ENCODE results near the gene ARHGAP21.
"Not testable (repeated sequence)": the region's sequence is repeated elsewhere in the genome, so short reads cannot be mapped to it uniquely, and the experiment has no call there.

Gene ARHGAP21

DNA sequence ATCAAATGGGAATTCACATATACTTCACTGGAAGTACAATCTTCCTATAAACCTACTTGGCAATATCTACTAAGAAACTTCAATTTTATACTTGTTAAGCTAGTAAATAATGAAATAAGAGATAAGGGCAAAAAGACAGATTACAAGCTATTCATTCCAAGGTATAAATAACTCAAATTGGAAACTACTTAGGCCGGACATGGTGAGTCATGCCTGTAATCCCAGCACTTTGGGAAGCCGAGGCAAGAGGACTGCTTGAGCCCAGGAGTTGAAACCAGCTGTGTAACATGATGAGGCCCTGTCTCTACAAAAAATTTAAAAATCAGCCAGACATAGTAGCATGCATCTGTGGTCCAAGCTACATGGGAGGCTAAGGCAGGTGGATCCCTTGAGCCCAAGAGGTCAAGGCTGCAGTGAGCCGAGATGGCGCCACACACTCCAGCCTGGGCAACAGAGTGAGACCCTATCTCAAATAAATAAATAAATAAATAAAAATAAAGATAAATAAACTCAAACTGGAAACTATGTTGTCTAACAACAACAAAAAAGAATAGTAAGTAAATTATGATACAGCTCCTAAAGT, 37.6 kb downstream of the ARHGAP21 start:
- in situ Hi-C loops (cut with MboI; ENCODE audit: low sequenced_read_pairs): no loop called here

DNA sequence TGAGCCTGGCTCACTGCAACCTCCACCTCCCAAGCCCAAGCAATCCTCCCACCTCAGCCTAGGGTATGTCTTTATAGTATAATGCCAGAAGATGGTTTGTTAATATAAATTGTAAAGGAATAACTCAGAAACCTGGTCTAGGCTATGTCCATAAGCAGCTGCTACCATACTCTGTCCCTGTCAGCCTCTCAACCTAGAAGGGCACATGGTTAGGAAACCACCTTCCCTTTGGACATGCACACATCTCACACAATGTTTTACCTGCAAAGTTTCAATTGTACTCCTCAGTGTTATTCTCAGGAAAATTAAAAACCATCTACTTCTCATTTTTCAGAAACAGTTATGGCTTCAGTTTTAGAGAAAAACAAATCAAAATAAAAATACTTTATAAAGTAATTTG, 40.1 kb downstream of the ARHGAP21 start:
- in situ Hi-C loops (cut with MboI; ENCODE audit: low sequenced_read_pairs): no loop called here

DNA sequence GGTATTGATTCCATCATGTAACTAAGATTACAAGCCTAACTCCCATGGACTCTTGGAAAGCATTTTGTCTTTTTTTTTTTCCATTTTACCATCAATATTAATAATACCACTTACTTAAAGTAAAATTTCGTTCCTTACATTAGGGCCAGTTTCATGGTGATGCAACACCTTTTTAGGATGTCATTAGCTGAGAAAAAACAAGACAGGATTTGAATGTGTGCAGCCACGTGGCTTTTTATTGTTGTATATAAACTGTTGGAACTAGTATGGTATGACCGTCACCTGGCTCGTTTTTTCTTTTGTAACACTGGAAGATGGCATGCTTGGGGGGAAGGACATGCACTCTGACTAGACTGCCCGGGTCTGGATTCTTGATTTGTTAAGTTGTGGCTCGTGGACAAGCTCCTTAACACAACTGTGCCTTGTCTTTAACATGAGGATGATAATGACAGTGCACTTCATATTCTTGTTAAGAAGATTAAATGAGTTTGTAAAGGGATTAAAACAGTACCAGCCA, 42.1 kb downstream of the ARHGAP21 start:
- in situ Hi-C loops (cut with MboI; ENCODE audit: low sequenced_read_pairs): no loop called here

DNA sequence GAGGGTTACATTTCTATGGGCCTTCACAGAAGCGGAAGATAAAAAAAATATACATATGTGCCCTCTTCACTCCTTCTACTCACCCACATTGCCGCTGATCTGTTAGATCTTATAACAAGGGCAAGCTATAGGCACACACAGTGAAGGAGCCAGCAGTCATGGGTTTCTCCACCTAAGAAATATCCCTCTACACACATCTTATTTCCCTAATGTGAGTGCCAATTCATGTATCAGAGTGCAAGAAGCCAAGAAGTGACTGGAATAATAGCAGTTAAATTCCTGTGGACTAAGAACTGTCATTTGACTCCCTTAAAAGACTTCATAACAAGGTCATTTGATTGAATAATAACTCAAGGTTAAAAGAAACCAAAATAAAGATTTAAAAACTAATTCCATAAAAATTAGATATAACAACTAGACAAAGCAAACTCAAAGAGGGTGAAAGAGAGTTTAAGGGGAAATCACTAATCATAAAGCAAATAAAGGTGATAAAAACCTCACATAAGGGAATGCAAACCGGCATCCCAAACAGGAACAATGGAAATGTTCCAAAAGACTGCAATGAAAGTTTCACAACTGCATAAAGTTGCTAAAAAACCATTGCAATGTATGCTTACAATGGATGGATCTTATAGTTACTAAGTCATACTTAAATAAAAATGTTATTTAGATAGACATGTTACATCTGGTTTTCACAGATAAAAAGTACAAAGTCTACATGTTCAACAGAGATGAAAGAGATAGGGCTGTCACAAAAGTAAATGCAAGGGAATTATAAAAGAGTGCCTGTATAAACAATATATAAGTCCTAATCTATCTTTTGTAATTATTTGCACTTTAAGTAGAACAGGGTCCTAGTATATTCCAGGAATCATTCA, 42.8 kb downstream of the ARHGAP21 start:
- in situ Hi-C loops (cut with MboI; ENCODE audit: low sequenced_read_pairs): no loop called here

DNA sequence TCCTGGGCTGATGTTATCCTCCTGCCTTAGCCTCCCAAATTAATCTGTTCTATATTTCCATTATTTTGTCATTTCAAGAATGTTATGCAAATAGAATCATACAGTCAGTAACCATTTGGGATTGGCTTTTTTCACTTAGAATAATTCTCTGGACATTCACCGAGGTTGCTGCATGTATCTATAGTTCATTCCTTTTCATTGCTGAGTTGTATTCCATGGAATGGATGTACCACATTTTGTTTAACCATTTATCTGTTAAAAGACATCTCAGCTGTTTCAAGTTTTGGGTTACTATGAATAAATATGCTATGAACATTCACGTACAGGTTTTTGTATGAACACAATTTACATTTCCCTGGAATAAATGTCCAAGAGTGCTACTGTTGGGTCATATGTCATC, 44.9 kb downstream of the ARHGAP21 start:
- in situ Hi-C loops (cut with MboI; ENCODE audit: low sequenced_read_pairs): no loop called here

DNA sequence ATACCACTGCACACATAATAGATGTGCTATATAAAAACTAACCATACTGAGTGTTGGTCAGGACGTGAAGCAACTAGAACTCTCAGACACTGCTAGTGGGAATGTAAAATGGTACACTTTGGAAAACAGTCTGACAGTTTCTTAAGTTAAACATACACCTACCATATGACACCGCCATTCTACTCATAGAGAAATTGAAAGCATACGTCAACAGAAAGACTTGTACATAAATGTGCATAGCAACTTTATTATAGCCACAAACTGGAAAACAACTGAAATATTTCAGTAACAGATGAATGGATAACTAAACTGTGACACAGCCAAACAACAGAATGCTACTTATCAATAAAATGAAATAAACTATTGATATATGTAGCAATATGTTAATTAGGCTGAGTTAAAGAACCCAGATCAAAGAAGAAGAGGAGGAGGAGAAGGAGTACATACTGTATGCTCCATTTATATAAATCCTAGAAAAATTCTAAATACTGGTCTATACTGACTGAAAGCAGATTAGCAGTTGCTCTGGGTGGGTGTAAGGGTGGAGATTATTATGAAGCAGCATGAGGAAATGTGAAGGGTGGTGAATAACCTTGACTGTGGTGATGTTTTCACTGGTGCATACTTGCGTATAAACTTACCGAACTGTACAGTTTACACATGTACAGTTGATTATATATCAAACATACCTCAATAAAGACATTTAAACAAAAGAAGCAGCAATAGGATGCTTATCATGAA, 48.6 kb downstream of the ARHGAP21 start:
- in situ Hi-C loops (cut with MboI; ENCODE audit: low sequenced_read_pairs): no loop called here

DNA sequence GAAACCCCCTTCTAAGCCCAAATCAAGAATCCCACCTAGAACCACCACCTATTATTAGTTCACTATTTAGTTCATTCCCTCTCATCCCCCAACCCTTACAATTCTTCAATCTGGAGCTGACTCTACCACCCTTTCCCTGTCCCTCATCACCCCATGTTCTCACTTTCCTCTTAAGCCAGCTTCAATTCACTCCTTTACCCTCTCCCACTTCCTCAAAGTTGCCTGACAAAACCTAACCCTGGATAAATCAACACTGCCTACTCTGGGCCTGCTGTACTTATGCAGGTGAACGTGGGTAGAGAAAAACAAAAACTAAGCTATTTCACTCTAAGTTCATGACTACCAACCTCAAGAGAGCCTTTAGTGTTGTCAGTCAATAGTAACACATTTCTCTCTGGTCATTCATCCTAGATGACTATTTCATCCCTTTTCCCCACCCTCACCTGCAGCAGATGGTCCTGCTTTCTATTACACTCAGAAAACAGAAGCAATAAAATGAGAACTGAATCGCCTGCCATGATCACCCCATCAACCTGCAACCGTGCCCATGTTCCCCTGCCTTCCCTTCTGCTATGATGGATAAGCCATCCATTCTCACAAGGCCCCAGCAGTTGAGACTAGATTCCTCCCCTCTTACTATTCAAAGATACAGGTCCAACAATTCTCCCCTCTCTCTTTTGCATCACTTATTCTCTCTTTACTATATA, 52.6 kb downstream of the ARHGAP21 start:
- in situ Hi-C loops (cut with MboI; ENCODE audit: low sequenced_read_pairs): no loop called here

DNA sequence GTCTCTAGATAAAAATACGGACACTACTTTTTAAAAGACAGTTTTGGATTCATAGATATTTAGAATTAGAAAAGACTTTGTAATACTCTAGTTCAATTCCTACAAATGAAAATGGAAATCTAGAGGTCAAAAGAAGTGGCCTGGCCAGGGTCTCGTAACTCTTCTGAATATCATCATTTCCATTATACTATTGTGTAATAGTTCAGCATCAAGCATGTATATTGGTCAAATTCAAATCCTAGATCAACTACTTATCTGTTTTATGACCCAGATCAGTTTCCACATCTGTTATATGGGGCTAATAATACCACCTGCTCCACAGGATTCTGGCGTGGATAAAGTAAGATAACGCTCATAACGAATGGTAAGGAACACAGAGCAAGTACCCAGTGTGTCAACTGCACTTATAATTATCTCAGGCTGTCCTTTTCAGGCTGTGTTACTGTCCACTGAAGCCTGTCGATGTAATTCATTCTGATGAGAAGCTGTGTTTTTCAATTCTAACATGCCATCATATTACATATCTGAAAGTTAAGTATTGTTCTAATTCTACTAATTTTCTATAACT, 54.3 kb downstream of the ARHGAP21 start:
- in situ Hi-C loops (cut with MboI; ENCODE audit: low sequenced_read_pairs): no loop called here

DNA sequence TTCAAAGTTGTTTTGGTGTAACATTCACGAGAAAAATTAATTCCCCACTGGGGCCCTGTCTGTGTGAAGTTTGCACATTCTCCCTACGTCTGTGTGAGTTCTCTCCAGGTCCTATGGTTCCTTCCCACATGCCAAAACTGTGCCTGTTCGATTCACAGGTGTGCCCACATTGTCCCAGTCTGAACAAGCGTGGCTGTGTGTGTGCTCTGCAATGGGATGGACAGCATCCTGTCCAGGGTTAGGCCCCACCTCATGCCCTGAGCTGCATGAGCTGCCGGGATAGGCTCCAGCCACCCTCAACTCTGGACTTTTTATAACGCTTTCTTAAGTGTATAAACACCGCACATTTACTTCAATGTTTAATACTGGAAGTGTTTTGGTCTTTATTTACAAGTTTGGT, 55.4 kb downstream of the ARHGAP21 start:
- in situ Hi-C loops (cut with MboI; ENCODE audit: low sequenced_read_pairs): no loop called here

DNA sequence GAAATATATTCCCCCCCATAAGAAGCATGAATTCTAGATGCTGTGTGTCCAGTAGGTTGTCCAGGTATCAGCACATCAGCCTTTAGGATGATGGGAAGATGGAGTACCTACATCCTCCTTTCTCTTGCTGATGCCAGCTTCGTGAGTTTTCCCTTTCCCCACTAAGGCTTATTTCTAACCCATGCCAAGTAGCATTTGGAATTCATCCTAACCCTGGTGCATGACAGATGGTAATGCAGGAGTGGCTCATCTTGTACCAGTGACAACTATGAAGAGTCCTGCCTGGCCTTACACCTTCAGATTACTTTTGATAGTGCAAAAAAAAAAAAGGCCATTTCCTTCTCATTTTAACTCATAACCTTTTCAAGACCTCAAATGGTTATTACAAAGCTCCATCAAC, 58.7 kb downstream of the ARHGAP21 start:
- in situ Hi-C loops (cut with MboI; ENCODE audit: low sequenced_read_pairs): no loop called here

DNA sequence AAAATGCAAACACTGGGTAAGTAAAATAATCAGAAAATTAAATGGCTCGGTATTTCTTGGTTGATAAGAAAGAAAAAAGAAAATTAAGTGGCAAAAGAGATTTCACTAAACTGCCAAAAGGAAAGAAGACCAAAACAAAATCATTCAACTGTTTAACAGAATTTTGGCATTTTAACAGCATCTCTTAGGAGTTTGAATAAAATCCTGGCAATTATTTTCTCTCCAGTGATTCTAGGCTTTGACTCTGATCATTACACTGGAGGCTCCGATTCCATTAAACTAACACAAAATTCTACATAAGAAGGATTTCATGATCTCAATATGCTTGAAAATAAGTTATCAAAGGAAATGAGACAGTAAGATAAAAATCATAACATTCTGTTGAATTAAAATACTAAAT, 62.3 kb downstream of the ARHGAP21 start:
- in situ Hi-C loops (cut with MboI; ENCODE audit: low sequenced_read_pairs): no loop called here

DNA sequence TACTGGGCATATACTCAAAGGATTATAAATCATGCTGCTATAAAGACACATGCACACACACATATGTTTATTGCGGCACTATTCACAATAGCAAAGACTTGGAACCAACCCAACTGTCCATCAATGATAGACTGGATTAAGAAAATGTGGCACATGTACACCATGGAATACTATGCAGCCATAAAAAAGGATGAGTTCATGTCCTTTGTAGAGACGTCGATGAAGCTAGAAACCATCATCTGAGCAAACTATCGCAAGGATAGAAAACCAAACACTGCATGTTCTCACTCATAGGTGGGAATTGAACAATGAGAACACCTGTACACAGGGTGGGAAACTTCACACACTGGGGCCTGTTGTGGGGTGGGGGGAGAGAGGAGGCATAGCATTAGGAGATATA, 65.4 kb downstream of the ARHGAP21 start:
- in situ Hi-C loops (cut with MboI; ENCODE audit: low sequenced_read_pairs): not testable (repeated sequence)

DNA sequence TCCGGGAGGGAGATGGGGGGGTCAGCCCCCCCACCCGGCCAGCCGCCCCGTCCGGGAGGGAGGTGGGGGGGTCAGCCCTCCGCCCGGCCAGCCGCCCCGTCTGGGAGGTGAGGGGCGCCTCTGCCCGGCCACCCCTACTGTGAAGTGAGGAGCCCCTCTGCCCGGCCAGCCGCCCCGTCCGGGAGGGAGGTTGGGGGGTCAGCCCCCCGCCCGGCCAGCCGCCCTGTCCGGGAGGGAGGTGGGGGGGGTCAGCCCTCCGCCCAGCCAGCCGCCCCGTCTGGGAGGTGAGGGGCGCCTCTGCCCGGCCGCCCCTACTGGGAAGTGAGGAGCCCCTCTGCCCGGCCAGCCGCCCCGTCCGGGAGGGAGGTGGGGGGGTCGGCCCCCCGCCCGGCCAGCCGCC, 67.4 kb downstream of the ARHGAP21 start:
- in situ Hi-C loops (cut with MboI; ENCODE audit: low sequenced_read_pairs): not testable (repeated sequence)

DNA sequence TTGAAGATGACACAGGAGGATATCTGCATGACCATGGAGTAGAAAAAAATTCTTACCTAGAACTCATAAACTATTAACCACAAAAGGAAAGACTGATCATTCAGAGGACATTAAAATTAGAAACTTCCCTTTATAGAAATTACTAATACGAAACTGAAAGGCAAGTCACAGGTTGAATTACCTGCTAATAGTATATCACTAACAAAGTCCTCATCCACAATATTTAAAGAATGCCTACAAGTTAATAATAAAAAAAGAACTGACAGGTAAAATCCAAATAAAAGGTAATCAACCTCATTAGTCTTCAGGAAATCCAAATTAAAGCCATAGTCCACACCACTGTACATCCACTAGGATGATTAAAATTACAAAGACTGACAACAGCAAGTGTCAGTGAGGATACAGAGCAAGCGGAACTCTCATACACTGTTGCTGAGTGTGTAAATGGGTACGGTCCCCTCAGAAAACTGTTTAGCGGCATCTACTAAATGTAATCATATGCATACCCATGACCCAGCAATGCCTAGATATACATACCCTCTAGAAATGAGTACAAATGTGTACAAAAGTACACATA, 71.2 kb downstream of the ARHGAP21 start:
- in situ Hi-C loops (cut with MboI; ENCODE audit: low sequenced_read_pairs): no loop called here

DNA sequence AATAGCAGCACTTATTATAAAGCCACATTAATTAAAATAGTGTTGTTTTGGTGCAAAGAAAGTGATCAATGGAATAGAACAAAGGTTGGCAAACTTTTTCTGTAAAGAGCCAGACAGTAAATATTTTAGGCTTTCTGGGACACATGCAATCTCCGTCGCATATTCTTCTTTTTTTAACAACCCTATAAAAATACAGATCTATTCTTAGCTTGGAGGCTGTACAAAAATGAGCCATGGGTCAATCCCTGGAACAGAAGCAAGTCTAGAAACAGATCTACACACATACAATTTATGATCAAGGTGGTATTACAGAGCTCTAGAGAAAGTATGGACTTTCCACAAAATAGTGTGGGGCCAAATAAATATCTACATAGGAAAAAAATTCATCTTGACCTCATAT, 71.8 kb downstream of the ARHGAP21 start:
- in situ Hi-C loops (cut with MboI; ENCODE audit: low sequenced_read_pairs): no loop called here

DNA sequence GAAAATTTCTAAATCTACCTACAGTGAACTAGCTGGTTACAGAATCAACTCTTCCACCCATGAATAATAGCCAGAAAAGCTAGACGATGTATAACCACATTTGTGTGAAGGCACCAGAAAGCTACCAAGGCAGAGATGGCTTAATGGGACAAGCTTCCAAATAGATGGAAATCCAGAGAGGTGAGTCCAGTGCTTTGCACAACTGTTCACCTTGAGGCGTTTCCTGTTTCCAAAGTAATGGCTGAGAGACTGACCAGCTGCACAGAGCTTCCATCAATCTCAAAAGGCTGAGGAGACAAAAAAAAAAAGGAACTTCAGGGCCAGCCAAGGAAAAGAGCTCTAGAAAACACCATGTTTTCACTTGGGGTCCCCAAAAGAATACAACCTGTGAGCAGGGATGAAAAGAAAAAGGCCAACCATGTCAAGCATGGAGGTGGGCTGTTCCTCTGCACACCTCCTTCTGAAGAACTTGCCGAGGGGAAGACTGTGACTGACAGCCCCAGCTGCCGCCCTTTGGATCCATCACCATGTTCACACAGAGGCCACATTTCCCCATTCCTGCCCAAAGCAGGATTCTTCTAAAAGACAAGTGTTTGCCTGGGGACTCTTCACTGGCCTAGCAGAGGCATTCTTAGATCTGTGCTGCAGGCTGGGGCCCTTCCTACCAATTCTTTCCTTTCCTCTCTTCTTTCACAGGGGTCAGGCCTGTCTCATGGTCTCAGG, 72.9 kb downstream of the ARHGAP21 start:
- in situ Hi-C loops (cut with MboI; ENCODE audit: low sequenced_read_pairs): no loop called here

DNA sequence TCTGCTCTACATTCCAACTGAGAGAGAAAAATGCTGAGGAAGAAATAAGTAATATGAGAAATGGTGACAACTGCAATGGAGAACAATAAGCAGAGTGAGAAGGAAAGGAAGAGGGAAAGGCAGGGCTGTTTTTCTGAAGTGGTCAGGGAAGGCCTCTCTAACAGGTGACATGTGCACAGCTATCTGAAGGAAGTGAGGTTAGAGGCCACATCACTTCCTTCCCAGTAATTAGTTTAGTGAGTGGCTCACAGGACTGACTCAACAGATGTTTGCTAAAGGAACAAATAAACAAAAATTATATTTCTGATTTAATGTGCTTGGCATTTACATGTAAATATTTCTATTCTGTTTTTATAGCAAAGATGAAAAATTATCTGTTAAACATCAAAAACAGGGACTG, 77.9 kb downstream of the ARHGAP21 start:
- in situ Hi-C loops (cut with MboI; ENCODE audit: low sequenced_read_pairs): no loop called here

DNA sequence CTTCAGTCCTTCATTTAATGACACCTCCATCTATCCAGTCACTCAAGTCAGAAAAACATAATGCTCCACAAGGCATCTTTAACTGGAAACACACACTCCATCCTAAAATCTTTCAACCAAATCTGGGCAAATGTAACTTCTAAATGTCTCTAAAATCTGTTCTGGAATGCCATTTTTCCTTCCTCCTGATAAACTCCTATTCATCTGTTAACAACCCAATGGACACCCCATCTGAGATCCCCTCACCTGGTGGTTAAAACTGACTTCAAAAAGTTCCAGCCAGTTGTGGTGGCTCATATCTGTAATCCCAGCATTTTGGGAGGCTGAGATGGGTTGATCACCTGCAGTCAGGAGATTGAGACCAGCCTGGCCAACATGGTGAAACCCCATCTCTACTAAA, 78.7 kb downstream of the ARHGAP21 start:
- in situ Hi-C loops (cut with MboI; ENCODE audit: low sequenced_read_pairs): no loop called here

DNA sequence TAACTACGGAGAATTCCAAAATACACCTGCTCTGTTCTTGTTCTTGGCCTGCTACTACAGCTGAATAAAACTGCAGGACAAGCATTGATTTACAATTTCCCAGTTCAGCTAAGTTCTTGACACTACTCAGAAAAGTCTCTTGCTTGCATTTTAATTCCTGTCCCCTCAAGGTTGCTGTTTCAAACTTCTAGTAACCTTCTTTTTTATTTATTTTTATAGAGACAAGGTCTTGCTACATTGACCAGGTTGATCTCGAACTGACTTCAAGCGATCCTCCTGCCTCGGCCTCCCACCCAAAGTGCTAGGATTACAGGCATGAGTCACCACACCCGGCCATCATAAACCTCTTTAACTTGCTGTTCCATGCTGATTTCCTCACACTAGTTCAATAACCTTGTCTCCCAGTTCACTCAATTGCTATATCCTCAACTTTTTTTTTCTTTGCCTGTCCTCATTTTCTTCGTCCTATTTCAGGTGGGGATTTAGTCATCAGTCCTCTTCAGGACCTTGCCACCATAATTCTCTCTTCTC, 79.9 kb downstream of the ARHGAP21 start:
- in situ Hi-C loops (cut with MboI; ENCODE audit: low sequenced_read_pairs): no loop called here
